Measurements from ENCODE around the gene ATF1.
A peak's percentile ranks its signal among the peaks of the same experiment; 100 is the strongest.

The ATF1 gene

DNA sequence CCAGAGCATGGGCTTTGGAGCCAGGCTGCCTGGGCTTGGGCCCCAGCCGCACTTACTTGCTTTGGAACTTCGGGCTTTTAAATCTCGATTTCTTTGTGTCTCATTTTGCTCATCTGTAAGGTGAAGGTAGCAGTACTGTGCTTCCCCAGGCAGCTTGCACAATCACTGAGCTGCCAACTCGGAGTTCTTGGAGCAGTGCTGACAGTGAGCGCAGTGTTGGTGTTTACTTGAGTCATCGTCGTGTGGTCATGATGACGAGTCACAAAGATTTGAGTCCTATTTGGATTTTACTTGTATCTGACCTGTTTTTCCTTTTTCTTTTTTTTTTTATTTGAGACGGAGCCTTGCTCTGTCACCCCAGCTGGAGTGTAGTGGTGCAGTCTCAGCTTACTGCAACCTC is 31.3 kb upstream of the ATF1 start:
- no peak overlapping the region for H3K4me3 ChIP-seq (ENCODE audit: low read depth, low read length)
- TF ChIP-seq, protein P1, sequence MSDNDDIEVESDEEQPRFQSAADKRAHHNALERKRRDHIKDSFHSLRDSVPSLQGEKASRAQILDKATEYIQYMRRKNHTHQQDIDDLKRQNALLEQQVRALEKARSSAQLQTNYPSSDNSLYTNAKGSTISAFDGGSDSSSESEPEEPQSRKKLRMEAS (IDR thresholded peaks at IDR 0.05; ENCODE audit: low read depth, low read length), result no peak
- TF ChIP-seq POLR2A (IDR thresholded peaks at IDR 0.05; ENCODE audit: extremely low read depth, insufficient read length), result no peak
- TF ChIP-seq, protein P2, sequence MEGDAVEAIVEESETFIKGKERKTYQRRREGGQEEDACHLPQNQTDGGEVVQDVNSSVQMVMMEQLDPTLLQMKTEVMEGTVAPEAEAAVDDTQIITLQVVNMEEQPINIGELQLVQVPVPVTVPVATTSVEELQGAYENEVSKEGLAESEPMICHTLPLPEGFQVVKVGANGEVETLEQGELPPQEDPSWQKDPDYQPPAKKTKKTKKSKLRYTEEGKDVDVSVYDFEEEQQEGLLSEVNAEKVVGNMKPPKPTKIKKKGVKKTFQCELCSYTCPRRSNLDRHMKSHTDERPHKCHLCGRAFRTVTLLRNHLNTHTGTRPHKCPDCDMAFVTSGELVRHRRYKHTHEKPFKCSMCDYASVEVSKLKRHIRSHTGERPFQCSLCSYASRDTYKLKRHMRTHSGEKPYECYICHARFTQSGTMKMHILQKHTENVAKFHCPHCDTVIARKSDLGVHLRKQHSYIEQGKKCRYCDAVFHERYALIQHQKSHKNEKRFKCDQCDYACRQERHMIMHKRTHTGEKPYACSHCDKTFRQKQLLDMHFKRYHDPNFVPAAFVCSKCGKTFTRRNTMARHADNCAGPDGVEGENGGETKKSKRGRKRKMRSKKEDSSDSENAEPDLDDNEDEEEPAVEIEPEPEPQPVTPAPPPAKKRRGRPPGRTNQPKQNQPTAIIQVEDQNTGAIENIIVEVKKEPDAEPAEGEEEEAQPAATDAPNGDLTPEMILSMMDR (IDR thresholded peaks at IDR 0.05; ENCODE audit: low read depth, low read length), result no peak
- peak; percentile 13 for DNase-seq (ENCODE audit: low read depth)

DNA sequence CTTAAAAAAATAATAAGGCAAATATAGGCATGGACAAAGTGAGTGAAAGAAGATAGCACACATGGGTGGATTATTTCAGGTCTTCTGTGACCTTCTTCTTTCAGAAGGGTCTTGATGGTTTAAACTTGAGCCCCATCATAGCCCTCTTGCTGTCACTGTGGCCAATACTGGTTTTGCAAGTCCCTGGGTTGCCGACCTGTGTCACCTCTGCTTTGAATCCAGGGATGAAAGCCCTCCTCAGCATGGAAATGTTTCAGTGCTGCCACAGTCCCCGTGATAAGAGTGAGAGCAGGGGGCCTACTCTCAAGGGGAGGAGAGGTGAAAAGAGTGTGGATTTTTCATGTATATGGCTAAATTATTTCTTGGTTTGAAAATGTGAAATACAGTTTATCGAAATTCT is 30.2 kb upstream of the ATF1 start:
- DNase-seq (ENCODE audit: low read depth), result no peak
- H3K4me3 ChIP-seq (ENCODE audit: low read depth, low read length), result no peak overlapping the region
- TF ChIP-seq MYC (IDR thresholded peaks at IDR 0.05; ENCODE audit: low read depth, low read length), result no peak
- TF ChIP-seq, protein P1 (IDR thresholded peaks at IDR 0.05; ENCODE audit: low read depth, low read length), result no peak
- TF ChIP-seq POLR2A (IDR thresholded peaks at IDR 0.05; ENCODE audit: extremely low read depth, insufficient read length), result no peak
- TF ChIP-seq, protein P2 (IDR thresholded peaks at IDR 0.05; ENCODE audit: low read depth, low read length), result no peak

DNA sequence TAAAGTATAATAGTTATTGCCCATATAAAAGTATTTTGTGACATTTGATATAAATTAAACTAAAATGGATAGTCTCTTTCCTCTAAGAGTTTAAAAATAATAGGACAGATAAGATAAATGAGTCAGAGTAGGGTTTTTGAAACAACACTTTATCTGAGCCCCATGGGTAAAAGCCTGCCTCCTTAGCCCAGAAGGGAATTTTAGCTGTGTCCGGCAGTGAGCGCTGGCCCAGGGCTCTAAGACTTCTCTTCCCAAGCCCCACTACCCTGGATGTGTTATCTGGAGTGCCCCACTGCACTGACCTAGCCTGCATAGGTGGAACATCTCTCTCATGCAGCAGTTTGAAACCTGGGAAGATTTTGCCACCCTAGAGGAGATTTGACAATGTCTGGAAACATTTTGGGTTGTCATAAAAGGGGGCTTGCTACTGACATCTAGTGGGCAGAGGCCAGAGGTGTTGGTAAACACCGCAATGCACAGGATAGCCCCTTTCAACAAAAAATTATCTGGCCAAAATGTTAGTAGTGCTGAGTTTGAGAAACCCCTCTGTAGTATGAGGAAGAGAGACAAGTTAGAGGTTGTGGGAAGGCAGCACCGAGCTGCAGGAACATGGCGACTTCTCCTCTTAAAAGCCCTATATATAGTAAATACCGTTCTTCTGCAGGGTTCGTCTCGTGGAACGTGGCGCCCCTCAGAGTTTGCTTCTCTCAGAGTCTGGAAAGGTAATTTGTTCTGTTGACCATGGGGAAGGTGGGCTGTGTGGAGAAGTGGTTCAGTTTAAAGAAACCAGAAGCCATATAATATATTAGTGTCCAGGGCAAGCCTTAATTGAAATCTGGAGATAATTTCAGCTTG is 29.3 kb upstream of the ATF1 start:
- DNase-seq (ENCODE audit: low read depth), result peak; percentile 63
- TF ChIP-seq MYC (IDR thresholded peaks at IDR 0.05; ENCODE audit: low read depth, low read length), result no peak
- TF ChIP-seq, protein P2 (IDR thresholded peaks at IDR 0.05; ENCODE audit: low read depth, low read length), result peak; percentile 93
- no peak overlapping the region for H3K4me3 ChIP-seq (ENCODE audit: low read depth, low read length)

DNA sequence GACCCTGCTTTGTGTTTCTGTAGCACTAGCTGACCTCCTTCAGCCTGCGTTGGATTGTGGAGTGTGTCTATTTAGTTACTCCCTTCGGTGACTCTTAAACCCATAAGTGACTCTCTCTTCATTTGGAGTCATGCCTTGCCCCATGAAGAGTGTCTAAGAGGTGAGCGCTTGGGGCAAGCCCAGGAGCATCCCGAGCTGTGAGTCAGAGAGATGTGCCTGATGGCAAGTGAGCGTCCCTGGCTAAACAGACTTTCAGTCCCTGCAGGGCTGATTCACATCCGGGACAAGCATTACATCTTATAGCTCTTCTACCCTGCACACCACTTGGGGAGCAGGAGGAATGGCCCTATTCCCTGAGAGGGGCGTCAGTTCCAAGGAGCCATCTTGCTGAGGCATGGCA is 24.3 kb upstream of the ATF1 start:
- no peak for DNase-seq (ENCODE audit: low read depth)
- TF ChIP-seq, protein P2 (IDR thresholded peaks at IDR 0.05; ENCODE audit: low read depth, low read length), result no peak
- TF ChIP-seq, protein P1 (IDR thresholded peaks at IDR 0.05; ENCODE audit: low read depth, low read length), result no peak
- TF ChIP-seq POLR2A (IDR thresholded peaks at IDR 0.05; ENCODE audit: extremely low read depth, insufficient read length) (no peak), MYC (IDR thresholded peaks at IDR 0.05; ENCODE audit: low read depth, low read length) (no peak)
- no peak overlapping the region for H3K4me3 ChIP-seq (ENCODE audit: low read depth, low read length)

DNA sequence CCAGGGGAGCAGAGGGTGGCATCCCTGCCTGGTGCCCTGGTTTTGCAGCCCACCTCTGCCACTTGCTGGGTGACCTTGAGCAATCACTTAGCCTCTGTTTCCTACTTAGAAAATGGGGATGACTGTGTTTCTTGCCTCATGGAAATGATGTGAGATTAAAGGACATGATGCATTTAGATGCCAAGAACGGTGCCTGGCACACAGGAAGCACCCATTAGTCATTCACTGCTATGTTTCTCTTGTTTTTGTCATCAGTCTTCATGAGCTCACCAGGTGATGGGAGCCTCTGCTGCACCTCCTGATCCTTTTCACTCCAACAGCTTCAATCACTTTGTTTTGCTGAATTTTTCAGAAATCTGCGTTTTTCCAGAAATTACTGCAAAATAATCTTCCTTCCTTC is 23.6 kb upstream of the ATF1 start:
- no peak for DNase-seq (ENCODE audit: low read depth)
- TF ChIP-seq MYC (IDR thresholded peaks at IDR 0.05; ENCODE audit: low read depth, low read length) (no peak), POLR2A (IDR thresholded peaks at IDR 0.05; ENCODE audit: extremely low read depth, insufficient read length) (no peak)
- TF ChIP-seq, protein P2 (IDR thresholded peaks at IDR 0.05; ENCODE audit: low read depth, low read length), result no peak
- TF ChIP-seq, protein P1 (IDR thresholded peaks at IDR 0.05; ENCODE audit: low read depth, low read length), result no peak
- H3K4me3 ChIP-seq (ENCODE audit: low read depth, low read length), result no peak overlapping the region

Data from NB4 (cell line).